Fibroblast of peridontal ligament (primary cell): ENCODE data around the gene C12orf60.
"Not testable (repeated sequence)": the region's sequence is repeated elsewhere in the genome, so short reads cannot be mapped to it uniquely, and the experiment has no call there.

Source experiments
- DNase-seq: peaks from one replicate; pipeline ENCODE4 v3.0.0-alpha.2; 2010; ENCODE audit errors: extremely low read depth

C12orf60 gene, protein sequence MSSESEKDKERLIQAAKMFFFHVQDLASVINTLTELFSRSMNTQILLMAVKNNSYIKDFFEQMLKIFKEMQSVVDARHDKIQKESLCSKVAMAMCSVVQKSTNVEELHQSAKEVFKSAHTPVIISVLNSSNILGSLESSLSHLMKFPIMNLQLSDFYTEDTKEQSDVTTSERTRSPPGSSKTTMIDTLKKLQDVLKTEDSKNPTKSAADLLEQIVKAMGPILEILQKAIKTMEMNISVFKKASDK

DNA sequence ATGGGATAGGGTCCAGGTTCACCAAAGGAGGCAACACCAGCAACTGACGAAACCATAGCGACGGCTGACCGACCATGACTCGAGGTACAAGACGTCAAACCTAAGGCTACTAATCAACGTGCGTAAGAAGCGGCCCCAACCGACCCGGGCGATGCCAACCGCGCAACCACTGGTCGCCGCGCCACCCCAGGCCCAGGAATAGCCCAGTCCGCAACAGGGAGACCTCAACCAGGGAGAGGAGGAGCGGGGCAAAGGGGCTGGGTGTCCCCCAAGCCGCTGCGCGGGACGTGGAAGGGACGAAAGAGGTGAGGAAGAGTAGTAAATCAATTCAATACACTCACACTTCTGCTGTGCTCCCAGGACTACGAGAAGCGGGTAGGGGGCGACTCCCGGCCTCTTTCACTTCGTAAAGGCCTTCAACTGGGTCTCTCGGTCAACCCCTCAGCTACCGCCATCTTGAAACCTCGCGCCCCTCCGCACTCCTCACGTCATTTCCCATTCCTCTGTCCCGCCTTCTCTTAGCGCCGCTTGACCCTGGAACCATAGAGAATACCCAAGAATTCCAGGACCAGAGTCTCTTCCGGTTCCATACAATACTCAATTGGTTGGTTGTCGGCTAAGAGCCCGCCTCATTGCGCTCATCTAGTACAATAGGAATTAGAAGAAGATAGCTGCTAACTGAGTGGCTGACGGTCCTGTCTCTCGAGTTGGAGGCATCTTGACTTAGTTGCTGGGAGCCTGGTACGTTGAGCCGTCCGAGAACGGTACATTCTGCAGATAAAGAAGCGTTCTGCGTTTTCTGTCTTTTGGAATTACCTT is at the start of gene C12orf60, which contains the start of gene WBP11:
C12orf60 (plus strand) TSS at position 660 of the 819 bp plus-strand sequence. CDS start 19,266 bp downstream, outside the sequence.
WBP11 (minus strand) TSS at position 468 of the 819 bp plus-strand sequence. CDS start 2,095 bp downstream, outside the sequence.
- DNase-seq = peak; percentile 99

DNA sequence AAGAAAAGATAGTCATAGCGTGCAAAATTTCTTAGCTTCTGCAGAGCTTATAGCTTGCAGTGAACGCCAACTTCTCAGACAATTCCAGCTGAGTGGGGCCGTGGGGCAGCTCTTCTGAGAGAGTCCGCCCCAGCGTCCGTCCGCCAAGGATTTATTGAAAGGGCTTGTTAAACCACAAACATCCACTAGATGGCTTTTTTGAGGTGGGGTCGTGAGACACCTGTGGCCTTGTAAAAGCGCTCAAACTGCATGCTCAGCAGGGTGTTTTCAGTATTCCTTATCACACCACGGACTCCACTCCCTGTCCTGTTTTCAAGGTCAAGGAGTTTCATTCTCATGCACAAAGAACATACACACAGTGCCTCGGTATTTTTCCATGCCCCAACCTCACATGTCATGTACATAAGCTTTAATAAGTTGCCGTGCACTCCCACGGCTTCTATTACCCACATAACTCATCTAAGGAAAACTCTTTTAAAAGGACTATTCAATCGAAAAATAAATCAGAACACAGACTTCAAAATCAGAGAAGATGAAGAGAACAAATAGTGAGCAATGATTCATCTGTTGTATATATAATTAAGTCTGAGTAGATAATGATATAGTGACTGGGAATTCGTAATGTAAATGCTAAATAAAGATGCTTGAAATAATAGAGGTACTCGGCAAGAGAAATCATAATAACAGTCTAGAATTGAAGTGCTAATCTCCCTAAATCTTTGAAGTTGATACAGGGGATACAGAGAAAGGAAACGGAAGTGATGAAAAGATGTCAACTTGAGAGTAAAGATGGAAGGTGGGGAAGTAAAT is 46.9 kb upstream of the C12orf60 start:
- no peak for DNase-seq

- DNase-seq = not testable (repeated sequence)
Observed at GRCh38 chr12:14759711-14760280, 43.7 kb upstream of the C12orf60 start.

GRCh38 chr12:14765398-14765797 is 38.1 kb upstream of the C12orf60 start:
- DNase-seq = no peak

DNA sequence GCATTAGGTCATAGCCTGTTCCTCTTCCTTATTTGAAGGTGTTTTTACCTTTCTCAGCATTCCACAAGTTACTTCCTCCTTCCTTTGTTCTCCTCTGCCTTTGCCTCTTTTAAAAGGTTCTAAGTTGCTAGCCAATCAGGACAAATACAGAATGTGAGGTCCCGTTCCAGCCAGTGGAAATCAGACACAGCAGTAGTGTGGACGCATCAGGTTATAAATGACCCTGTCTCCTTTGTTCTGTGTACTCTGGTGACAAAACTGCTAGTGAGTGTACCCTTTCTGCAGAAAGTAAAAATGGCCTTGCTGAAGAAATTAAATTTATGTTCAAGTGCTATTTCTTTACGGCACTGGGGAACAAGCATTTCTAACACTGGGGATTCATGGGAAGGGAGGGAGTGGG is 37.5 kb upstream of the C12orf60 start:
- DNase-seq = not testable (repeated sequence)

DNA sequence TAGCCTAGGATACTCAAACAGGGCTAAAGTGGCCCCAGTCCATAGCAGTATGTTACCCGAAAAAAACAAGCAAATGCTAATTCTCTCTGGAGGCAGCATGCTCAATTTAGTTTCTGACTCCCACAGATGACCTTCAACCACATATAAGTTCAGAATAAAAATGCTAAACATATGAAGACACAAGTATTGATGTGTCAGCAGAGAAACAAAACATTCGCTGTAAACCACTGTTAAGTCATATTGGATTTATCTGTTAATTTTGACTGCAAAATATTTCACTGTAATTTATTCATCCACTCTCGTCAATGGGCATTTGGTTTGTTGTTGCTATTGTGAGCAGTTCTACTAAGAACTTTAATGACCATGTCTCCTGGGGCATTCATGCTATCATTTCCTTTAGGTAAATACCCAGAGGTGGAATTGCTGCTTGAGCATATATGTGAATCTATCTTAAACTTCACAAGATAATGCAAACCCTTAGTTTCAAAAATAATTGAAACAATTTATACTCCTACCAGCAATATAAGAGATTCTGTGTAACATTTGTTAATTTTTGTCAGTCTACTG is 36.7 kb upstream of the C12orf60 start:
- DNase-seq = no peak

DNA sequence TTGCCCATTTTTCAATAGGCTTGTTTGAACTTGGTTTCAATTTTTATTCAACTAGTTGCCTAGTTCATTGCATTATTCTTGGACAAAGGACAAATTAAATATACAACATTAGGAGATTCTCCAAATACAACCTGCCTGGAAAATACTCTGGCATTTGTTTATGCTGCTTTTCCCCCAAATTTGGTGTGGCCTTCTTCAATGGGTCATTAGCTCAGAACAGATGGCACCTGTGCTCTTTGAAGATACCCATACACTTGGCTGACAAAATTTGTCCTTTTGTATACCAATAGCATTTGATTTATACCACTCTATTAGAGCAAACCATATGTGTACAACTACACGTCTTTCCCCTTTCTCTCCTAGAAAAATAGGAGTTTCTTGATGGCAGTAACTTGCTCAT is 35.9 kb upstream of the C12orf60 start:
- no peak for DNase-seq

DNA sequence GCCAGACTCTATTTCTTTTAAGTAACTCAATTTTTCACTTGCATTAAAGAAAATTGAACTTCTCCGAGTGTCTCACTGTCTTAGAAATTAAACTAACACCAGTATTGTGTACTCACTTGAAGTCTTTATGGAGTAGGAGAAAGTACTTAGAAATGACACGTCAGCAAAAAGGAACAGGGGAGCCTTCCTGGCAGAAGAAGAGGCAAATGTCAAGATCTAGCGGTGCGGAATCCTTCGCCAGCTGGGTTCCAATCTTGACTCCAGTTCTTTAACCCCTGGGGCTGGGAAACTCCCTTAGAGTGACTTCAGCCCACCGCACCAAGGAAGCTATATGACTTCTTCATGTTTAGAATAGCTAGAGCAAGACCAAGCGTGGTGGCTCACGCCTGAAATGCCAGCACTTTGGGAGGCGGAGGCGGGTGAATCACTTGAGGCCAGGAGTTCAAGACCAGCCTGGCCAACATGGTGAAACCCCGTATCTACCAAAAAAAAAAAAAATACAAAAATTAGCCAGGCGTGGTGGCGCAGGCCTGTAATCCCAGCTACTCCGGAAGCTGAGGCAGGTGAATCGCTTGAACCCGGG is 34.6 kb upstream of the C12orf60 start:
- DNase-seq = peak; percentile 40

- DNase-seq = no peak
Observed at GRCh38 chr12:14769466-14769968, 34.0 kb upstream of the C12orf60 start.

DNA sequence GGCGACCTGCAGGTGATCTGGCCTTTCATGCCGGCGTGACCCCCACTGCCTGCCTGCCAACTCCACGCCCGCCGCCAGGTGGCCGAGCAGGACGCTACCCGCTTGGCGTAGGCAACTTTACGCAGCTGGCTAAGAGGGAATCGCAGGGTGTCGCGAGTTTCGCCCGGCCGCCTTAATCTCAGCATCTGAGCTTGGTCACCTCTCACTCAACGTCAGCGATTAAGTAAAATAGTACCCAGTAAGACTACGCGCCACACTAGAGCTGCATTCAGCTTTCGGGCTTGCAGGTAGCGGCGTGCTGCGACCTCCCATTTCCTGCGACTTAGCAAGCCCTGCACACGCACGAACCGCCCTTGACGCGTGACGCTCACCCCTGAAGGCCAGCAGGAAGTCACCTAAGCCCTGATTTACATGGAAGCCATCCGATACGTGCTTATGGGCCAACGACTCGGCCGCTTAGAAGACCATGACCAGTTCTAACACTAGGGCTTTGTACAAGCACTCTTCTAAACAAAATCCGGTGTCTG is 33.4 kb upstream of the C12orf60 start:
- DNase-seq = peak; percentile 61

DNA sequence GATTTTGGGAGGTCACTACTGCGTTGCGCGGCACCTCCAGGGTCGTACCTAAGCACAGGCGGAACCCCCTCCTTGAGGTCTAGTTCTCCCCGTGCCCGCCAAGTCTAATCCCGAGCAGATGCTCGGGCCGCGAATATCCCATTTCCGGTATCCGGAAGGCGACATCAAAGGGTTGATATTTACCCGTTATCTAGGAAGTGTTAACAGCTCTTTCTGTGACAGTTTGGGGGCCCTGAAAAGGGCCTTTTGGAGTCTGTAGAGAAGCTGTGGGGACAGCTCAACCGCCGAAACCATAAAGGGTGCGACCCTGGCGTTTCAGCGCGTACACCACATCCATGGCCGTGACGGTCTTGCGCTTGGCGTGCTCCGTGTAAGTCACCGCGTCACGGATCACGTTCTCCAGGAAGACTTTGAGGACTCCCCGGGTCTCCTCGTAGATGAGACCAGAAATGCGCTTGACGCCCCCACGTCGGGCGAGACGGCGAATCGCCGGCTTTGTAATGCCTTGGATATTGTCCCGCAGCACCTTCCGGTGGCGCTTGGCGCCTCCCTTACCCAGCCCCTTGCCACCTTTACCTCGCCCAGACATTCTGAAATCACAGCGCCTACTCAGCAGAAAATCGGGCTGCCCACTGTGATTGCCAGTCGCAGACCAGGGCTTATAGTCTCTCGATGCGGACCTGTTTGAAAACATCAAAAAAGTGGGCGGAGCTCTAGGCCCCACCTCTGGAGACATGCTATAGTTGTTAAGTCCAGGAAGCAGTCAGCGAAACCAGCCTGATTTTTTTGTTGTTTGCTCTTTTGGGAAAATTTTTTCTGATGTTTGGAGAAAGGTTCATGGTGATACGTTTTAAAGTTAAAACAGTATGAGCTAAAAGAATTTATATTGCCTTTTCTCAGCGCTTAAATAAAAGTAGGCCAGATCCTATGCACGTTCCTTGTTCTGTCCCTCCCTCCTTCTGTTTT is 32.7 kb upstream of the C12orf60 start:
- peak; percentile 96 for DNase-seq

DNA sequence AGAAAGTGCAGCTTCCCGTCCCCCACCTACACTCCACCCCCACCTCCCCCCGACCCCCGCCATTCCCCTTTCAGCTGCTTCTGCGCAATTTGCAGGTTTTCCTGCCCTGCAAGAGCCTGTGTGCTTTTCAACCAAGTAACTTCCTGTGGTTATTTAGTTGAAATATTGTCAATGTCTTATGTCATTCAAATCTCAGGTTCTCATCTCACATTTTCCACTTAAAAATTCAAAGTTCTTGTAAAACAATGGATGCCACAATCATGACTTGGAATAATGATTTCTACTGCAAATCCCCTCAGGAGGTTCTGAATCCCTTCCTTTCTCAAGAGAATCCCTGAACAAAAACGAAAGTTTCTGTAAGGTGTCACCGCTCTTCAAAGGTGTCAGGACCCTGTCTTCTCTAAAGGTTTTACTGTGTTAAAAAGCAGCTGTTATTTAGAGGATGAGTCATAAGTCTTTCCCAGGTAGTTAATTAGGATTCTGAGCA is 31.8 kb upstream of the C12orf60 start:
- no peak for DNase-seq

- DNase-seq = no peak
Observed at GRCh38 chr12:14772946-14773345, 30.5 kb upstream of the C12orf60 start.

GRCh38 chr12:14773685-14774073 is 29.8 kb upstream of the C12orf60 start:
- DNase-seq = no peak

DNA sequence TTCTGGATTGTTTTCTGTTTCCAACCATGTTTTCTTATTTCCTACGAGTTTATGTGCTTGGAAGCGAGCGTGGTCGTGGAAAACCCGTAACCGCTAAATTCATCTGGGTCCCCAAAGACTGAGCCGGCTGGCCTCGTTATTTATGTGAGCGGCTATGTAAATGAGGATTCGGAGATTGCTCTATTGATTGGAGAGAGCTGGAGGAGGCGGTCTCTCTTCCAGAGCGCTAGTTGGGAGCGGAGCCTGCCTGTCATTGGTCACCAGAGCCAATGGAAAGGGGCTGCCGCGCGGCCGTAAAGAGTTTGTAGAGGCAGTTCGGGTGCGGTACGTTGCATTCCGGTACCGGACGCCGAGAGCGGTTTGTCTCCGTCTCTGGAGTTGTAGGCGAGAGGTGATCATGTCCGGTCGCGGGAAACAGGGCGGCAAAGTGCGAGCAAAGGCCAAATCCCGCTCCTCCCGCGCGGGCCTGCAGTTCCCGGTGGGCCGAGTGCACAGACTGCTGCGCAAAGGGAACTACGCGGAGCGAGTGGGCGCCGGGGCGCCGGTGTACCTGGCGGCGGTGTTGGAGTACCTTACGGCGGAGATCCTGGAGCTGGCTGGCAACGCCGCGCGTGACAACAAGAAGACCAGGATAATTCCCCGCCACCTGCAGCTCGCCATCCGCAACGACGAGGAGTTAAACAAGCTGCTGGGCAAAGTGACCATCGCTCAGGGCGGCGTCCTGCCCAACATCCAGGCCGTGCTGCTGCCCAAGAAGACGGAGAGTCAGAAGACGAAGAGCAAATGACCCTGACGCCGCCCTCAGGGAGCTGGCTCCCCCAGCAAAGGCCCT is 29.2 kb upstream of the C12orf60 start:
- DNase-seq = peak; percentile 95

- DNase-seq = peak; percentile 82
Observed at GRCh38 chr12:14774906-14775635, 28.4 kb upstream of the C12orf60 start.

DNA sequence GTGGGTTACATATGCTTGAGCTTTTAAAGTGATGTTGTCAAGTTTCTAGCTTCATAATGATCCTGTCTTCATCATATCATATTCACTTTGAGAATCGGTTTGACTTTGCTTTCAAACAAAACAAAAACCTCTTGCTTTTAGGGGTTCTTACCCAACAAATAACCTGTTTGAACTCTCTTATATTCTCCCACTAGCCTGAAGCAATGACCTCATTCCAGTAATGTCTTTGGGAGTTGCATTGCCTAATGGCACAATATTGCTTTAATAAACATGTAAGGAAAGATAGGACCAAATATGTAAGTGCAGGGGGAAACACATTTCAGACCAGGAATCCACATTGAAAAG is 27.9 kb upstream of the C12orf60 start:
- DNase-seq = peak; percentile 80
